Bone marrow (tissue), 2 donors: ENCODE results near the gene TBC1D20.
A peak's percentile ranks its signal among the peaks of the same experiment; 100 is the strongest.

Experiments
- DNase-seq, 2 donors: peaks; one replicate each; lab custom pipeline; 2025; lab: John Stamatoyannopoulos, UW

The TBC1D20 gene

DNA sequence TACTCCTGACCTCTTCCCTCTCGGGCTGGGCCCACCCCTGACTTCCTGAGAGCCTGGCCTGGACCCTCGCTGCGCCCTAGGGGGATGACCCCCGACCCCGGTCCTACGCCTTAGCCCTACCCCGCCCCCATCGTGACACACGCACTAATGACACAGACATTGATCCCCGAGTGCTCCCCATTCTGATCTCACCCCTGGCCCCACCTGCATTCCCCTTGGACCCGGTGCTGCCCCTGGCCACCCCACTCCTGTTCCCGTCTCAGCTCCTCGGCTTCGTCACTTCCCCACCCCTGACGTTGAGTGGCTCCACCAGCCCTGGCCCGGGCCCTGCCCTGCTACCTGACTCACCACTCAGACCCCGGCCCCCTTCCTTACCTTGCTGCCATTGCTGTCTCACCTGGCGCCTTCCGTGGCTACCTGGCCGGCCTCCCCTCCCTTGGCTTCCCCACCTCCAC is 42.1 kb downstream of the TBC1D20 start:
- DNase-seq = no peak

DNA sequence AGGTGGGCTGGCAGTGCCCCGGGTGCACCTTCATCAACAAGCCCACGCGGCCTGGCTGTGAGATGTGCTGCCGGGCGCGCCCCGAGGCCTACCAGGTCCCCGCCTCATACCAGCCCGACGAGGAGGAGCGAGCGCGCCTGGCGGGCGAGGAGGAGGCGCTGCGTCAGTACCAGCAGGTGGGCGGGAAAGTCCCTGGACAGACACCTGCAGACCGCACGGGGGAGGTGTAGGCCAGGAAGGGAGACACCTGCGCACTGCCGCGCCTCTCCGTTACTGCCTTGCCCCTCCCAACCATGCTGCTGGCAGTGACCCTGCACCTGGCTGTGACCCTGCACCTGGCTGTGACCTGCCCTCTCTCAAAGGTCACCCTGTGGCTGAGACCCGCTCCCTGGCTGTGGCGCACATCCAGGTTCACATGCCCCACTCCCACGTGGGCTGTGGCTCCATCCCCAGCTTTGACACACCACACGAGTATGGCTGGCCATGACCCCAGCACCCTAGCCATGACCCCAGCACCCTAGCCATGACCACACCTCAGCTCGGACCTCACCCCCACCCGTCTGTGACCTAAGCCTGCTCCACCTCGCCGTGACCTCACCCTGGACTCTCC is 42.7 kb downstream of the TBC1D20 start:
- DNase-seq = no peak

DNA sequence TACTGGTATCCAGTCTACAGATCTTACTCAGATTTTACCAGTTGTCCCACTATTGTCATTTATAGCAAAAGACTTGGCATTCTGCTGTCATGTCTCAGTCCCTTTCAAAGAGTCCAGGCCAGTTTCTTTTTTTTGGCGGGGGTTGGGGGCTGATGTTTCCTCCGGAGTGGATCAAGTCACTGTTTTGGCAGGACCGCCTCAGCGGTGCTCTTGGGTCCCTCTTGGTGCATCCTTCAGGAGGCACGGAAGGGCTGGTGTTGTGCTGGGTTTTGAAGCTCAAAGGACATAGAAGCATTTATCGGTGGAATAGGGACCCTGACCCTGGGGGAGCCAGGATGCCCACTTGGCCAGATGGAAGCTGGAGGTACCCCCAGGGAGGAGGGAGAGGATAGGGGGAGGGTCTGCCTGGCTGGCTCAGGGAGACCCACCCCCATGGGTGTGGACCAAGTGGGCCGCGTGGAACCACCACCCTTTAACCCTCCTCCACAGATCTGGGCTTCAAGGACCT is 43.4 kb downstream of the TBC1D20 start:
- no peak for DNase-seq

DNA sequence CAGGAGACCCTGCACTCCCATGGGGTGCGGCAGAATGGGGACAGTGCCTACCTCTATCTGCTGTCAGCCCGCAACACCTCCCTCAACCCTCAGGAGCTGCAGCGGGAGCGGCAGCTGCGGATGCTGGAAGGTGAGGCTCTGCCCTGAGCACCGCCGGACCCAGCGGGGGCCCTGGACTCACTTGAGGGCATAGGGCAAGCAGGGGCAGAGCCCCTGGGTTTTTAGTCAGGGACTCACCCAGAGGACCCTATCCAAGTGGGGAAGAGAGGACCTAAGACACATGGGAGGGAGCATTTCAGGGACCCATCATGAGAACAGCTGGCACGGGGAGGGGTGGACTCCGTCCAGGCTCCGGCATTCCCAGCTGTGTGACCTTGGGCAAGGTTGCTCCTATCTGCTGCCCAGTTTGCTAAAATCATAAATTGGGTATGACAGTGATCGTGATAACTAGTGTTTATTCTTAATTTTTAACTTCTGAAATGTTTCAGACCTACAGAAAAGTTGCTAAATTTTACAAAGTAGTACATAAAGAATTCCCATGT is 44.5 kb downstream of the TBC1D20 start:
- DNase-seq = no peak

GRCh38 chr20:416950-417800 is 45.2 kb downstream of the TBC1D20 start:
- no peak for DNase-seq

- no peak for DNase-seq
These were observed 46.5 kb downstream of the TBC1D20 start for GRCh38 chr20:415820-416322.

DNA sequence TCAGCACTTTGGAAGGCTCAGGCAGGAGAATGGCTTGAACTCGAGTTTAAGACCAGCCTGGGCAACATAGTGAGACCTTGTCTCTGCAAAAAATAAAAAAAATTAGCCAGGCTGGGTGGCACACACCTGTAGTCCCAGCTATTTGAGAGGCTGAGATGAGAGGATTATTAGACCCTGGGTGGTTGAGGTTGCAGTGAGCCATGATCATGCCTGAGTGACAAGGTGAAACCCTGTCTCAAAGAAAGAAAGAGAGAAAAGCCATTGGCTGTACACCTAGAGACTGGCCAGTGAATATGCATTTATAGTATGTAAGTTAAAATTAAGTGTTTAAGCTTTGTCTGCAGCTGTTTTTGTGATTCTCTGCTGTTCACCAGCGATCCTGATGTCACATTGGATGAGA is 48.2 kb downstream of the TBC1D20 start:
- no peak for DNase-seq

DNA sequence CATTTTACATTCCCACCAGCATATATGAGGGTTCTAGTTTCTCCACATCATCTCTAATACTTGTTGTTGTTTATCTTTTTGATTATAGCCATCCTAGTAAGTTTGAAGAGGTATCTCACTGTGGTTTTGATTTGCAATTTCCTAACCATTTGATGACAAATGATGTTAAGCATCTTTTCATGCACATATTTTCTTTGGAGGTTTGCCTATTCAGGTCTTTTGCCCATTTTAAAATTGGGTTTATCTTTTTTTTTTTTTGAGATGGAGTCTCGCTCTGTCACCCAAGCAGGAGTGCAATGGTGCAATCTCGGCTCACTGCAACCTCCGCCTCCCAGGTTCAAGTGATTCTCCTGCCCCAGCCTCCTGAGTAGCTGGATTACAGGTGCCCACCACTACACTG is 50.3 kb downstream of the TBC1D20 start:
- DNase-seq = no peak

DNA sequence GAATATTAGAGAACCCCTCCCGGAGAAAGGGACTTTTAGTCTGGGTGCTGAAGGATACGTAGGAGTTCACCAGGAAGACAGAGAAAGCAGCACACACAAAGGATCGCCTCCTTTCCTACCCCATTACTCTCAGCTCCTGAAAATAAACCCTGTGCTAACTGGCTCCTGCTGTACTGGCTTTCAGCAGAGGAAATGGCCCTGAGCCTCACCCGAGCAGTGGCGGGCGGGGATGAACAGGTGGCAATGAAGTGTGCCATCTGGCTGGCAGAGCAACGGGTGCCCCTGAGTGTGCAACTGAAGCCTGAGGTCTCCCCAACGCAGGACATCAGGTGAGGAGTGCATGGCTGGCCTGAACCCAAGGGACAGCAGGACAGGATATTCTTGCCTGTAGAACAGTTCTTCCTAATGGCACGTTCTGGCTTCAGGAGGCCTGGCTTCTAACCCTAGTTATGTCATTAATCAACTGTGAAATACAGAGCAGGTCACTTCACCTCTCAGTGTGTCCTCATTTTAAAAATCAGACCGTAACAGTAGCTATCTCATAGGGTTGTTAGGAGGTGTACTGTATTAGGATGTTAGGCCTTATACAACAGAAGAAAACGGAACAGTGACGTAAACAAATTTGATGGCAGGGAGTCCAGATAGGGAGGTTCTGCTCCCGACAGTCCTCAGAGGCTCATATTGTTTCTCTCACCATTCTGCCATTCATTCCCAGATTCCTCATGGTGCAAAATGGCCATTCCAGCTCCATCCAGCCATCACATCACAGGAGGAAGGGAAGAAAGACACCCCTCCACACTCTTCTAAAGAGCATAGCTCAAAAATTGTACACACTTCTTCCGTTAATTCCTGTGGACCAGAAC is 52.4 kb downstream of the TBC1D20 start:
- DNase-seq = no peak

DNA sequence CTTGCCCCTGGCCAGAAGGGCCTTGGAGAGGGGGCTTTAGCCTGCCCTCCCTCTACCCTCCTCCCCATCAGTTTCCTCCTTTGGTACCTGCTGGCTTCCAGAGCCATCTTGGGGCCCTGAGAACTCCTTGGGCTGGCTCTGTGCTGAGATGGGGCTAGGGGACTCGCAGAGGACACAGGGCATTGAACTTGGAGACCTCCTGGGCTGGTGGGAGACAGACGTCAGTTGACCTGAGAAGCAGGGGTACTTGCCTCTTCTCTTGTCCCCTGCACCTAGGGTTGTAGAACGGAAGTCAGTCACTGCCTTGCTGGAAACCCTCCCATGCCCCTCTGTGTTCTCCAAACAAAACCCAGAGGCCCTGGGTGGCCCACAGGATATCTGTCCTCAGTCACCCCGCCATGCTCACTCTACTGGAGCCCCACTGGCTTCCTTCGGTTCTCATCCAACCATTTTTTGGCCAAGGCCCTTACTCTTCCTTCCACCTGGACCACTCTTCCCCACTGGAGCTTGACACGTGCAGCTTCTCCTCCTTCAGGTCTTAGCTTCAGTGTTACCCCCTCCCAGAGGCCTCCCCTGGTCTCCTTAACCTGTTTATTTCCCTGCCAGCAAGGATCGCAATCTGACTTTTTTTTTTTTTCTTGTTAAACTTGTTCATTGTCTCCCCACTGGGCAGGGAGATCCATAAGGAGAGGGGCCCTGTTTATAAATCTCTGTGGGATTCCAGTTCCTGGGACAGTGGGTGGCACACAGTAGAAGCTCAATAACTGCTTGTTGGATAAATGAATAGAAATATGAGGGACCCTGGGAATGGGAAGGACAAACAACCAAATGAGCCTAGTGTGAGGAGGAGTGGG is 53.3 kb downstream of the TBC1D20 start:
- peak in 1 of 2 donors; percentile 35 for DNase-seq

GRCh38 chr20:407953-408842 is 54.1 kb downstream of the TBC1D20 start, which contains the start of gene RBCK1:
Gene RBCK1 (plus strand): TSS chr20:408299. CDS start chr20:408758, 459 bp downstream.
- peak; percentile 84 to 90 for DNase-seq

- peak in 1 of 2 donors; percentile 52 for DNase-seq
These were observed 55.0 kb downstream of the TBC1D20 start for GRCh38 chr20:407133-407952.

- no peak for DNase-seq
These were observed 55.9 kb downstream of the TBC1D20 start for GRCh38 chr20:406200-407132.

- DNase-seq = no peak
These were observed 58.2 kb downstream of the TBC1D20 start for GRCh38 chr20:404088-404487.

DNA sequence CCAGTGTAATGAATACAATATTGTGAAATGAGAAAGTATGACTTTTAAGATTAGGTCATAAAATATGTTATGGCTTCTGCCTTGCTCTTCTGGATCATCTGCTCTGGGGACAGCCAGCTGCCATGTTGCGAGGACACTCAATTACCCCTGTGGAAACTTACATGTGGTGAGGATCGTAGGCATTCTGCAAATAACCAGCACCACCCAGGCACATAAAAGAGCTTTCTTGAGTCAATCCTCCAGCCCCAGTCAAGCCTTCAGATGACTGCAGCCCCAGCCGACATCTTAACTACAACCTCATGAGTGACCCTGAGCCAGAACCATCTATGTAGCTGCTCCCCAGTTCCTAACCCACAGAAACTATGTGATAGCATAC is 58.8 kb downstream of the TBC1D20 start:
- DNase-seq = no peak

- DNase-seq = no peak
These were observed 59.3 kb downstream of the TBC1D20 start for GRCh38 chr20:402898-403581.

- DNase-seq = no peak
These were observed 59.8 kb downstream of the TBC1D20 start for GRCh38 chr20:402496-402885.
